NOMO-1 (cell line): ENCODE measurements around the gene TP53RK.
A peak's percentile ranks its signal among the peaks of the same experiment; 100 is the strongest.

Experiments
- DNase-seq, 2 experiments: peaks; one replicate each; lab custom pipeline; 2025; ENCODE audit not compliant: unreplicated experiment in 2 of 2; lab: John Stamatoyannopoulos, UW

The TP53RK gene

DNA sequence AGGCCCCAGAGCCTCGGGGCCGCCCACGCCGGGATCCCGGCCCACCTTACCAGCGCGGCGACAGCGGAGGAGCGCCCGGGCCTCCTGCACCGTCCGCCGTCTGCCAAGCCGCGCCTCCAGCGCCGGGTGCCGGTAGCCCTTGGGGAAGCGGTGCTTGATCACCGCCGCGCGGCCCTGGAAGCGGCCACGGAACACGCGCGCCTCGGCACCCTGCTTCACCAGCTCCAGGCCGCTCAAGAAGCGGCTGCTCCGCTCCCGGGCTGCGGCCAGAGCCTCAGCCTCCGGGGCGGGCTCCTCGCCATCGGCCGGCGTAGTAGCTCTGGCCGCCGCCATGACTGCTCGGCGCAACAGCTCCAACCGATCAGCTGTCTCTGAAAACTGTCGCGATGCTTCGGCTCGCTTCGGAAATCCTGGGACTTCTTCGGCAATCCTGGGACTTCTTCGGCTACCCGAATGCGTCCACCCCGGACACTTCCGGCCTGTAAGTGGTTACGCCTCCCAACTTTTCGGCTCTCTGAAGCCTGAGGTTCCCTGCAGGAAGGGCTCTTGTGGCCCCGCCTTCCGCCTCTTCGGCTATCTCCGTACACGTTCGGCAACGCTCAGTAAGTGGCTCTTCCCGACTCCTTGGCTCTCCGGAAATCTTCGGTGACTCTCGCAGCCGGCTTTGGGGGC is at the start of gene TP53RK:
Gene TP53RK, minus strand, starts transcription at position 363 of the 672 bp plus-strand sequence. Its CDS starts 30 bp downstream, at position 333.
- DNase-seq, result peak; percentile 99 to 100

DNA sequence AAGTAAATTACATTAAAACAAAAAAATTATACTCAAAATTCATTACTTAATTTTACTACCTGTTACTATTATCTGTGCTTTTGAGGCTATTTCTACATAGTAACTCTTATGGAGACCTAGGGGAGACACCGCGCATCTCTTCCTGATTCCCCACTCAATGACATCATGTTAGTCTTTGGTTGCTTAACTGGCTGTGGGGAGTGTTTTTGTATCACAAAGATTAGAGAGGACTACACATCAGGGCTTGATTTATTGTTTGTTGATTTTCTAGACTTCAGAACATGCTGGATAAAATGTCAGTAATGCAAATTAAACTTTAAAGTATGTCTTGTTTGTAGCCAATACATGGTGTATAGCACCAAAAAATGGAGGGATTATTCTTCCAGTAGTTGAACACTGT is 46.2 kb upstream of the TP53RK start:
- DNase-seq, result no peak

DNA sequence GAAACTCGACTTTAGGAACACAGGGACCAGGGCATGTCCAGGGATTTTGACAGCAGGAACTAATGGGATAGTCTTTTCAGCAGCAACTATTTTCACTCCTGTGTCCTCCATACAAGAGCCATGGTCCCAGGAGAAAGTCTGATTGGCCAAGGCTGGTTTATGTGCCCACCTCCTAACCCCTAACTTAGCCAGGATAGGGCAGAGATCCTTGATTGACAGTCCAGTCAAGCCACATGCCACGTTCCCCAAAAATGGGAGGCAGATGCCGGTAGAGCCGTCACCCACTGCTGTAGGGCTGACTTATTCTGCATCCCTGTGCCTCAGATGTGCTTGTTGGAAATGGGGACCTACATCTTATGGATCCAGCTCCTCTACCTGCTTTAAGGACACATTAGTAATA is 42.5 kb upstream of the TP53RK start:
- no peak for DNase-seq

DNA sequence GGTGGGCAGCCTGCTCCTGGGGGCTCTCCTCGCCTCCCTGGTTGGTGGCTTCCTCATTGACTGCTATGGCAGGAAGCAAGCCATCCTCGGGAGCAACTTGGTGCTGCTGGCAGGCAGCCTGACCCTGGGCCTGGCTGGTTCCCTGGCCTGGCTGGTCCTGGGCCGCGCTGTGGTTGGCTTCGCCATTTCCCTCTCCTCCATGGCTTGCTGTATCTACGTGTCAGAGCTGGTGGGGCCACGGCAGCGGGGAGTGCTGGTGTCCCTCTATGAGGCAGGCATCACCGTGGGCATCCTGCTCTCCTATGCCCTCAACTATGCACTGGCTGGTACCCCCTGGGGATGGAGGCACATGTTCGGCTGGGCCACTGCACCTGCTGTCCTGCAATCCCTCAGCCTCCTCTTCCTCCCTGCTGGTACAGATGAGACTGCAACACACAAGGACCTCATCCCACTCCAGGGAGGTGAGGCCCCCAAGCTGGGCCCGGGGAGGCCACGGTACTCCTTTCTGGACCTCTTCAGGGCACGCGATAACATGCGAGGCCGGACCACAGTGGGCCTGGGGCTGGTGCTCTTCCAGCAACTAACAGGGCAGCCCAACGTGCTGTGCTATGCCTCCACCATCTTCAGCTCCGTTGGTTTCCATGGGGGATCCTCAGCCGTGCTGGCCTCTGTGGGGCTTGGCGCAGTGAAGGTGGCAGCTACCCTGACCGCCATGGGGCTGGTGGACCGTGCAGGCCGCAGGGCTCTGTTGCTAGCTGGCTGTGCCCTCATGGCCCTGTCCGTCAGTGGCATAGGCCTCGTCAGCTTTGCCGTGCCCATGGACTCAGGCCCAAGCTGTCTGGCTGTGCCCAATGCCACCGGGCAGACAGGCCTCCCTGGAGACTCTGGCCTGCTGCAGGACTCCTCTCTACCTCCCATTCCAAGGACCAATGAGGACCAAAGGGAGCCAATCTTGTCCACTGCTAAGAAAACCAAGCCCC is 36.2 kb upstream of the TP53RK start:
- no peak for DNase-seq

DNA sequence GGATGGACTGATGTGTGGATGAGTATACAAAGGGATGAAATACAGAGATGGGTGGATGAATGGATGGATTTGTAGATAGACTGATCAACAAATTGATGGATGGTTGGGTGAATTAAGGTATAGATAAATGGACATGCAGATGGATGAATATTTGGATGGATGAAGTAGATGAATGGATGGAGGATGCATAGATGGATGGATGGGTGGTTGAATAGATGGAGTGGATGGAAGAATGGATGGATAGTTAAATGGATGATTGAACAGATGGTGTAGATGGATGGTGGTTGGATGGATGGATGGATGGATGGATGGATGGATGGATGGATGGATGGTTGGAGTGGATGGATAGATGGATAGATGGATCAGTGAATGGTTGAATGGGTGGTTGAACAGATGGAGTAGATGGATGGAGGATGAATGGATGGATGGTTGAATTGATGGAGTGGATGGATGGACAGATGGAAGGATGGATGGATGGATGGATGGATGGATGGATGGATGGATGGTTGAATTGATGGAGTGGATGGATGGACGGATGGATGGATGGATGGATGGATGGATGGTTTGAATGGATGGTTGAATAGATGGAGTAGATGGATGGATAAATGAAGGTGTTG is 35.2 kb upstream of the TP53RK start:
- no peak for DNase-seq

DNA sequence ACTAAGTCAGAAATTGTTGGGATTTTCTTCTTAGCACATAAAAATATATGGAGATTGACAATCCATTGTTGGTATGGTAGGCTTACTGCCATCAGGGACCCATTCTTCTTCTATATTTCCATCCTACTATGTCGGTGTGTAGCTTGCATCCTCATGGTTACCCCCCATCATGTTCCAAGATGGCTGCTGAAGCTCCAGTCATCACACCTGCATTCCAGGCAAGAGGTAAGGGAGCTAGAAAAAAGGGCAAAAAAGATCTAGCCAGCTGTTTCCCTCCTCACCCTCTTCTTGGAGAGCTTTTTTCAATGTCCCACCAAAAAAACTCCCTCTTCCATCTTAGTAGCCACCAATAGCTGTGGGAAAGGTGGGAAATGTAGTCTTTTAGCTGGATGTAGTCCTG is 33.8 kb upstream of the TP53RK start:
- DNase-seq, result no peak

DNA sequence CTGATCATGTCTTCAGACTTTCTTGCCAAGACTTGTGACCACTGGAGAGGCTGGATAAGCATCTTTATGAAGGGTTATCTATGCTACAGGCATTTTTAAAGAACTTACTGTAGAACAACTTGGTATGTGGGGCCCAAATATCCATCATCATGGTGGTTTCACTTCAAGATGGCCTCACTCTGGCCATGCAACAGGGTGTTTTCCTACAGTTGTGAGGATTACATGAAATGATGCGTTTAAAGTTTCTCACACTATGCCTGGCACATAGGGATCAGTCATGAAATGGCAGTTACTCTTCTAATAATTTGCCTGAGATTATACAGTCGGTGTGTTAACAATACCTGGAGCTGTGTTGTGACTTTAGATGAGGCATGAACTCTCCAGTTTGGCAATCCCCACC is 33.2 kb upstream of the TP53RK start:
- DNase-seq, result no peak

DNA sequence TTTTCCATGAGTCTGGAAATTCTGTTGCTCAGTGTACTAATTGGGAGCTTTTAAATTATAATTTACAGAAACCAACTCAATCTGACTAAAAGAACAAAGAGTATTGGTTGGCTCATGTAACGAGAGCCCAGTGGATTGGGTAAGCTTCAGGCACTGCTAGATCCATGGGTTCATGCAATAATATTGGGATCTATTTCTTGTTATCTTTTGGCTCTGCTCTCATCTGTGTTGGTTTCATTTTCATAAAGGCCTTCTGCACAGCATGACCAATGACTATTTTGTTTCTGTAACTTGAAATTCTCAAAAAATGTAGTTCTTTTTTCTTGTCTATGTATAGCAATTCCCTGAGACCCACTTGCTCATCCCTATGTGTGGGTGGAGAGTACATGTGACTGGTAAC is 32.2 kb upstream of the TP53RK start:
- DNase-seq, result no peak

DNA sequence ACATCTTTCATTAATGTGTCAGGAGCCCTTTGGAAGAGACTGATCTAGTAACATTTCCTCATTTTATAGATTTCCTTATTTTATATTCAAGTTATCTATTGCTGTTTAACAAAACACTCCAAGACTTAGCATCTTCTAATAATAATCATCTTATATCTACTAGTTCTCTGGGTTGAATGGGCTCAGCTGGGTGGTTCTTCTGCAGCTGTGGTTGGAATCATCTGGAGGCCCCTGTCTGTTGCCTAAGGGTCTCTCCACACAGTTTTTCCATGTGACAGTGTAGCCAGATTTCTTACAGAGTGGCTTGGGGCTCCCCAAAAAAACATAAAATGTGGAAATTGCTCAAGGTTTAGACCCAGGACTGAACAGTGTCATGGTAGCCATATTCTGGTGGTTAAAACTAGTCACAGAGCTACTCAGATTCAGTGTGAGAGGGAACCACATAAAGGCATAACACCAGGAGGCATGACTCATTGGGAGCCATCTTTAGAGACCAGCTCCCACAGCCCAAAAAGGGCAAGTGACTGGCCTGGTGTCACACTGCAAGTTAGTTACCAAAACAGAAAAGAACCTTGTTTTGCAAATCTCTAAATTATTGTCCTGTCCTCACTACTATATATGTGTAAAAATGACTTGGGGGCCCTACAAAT is 31.7 kb upstream of the TP53RK start:
- peak in 1 of 2 experiments; percentile 12 for DNase-seq

DNA sequence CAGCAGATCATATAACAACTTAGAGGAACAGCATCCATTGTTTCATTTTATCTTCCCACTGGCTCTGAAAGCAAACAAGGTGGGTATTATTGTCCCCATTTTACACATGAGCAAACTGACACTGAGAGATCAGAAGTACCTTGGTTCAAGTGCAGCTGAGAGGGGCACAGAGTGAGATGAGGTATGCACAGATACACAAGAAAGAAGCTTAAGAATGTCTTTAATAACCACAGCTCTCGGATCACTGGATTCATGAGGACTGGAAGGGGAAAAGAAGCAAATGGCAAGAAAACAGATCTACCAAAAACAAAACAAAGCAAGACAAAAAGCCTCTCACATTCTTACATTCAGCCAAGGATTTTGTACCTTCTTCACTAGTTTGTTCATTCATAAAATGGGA is 30.8 kb upstream of the TP53RK start:
- DNase-seq, result no peak

DNA sequence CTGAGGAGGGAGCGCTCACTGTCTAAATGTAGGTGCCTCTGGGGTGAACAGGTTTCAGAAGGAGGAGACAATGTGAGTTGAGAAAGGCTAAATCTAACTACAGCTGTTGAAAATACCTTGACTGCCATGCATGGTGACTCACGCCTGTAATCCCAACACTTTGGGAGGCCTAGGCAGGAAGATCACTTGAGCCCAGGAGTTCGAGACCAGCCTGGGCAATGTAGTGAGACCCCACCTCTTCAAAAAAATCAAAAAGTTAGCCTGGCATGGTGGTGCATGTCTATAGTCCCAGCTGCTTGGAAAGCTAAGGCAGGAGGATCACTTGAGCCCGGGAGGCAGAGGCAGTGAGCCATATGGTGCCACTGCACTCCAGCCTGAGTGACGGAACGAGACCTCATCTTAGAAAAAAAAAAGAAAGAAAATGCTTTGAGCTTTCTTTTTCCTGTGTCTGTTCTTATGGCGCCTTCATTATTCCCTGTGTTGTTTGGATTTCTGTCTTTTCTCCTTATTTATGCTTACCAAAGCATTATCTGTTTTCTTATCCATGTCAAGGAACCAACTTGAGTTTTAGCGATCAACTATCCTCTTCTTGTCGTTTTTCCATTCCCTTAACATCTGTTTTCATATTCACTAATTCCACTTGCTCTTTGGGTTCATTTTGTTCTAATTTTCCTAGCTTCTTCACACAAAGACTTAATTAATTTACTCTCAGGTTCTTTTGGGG is 28.7 kb upstream of the TP53RK start:
- no peak for DNase-seq

DNA sequence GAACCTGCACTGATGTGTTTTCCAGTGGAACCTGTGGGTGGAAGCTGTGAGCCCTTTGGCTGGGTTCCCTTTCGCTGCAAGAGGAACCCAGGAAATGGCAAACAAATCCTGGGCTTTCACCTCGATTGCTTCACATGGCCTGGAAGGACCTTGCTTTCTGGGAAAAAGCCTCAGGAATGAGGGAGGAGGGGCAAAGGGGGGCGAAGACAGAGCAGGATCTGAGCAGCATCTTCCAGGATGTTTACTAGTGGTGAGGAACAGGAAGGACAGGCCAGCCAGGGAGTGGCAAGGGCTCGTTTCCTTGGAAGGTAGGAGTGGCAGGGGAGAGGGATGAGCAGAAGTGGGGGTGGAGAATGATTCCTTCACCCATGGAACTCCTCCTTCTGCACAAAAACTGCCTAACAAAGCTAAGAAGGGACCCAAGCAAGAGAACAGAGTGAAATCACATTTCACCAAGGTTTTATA is 26.1 kb upstream of the TP53RK start:
- DNase-seq, result no peak

DNA sequence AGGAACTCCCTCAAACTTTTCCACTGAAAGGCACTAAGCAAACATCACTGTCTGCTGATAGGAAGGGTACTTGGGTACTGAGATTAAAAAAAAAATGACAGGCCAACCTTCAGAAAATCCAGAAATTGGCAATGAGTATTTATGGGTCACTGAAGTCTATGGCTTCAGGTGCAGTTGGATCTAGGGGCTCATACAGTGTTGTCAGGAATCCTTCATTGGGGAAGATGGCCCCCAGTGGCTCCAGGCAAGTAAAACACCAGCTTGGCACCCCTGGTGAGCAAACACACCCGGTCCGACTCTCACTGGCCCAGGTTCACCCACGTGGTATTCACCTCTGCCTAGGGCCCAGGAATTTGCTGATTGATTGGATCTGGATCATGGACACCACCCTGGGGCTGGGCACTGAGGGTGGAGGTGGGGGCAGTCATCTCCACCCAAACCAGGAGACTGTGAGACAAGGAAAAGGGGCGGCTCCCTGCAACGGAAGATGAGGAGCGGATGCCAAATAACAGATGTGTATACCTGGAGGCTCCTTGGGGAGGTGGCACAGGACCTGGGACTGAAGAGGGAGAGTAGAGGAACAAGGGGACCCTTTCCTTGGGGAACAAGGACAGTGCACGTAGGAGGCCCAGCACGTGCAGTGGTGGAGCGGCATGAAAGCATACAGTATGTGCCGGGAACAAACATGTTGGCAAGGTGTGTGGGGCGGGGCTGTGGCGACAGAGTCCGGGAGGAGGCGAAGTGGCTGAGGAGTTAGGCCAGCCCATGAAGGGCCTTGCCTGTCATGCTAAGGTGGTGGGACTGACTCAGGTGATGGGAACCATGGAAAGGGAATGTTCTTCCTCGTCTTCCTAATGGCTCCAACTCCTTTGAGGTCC is 25.0 kb upstream of the TP53RK start:
- no peak for DNase-seq

DNA sequence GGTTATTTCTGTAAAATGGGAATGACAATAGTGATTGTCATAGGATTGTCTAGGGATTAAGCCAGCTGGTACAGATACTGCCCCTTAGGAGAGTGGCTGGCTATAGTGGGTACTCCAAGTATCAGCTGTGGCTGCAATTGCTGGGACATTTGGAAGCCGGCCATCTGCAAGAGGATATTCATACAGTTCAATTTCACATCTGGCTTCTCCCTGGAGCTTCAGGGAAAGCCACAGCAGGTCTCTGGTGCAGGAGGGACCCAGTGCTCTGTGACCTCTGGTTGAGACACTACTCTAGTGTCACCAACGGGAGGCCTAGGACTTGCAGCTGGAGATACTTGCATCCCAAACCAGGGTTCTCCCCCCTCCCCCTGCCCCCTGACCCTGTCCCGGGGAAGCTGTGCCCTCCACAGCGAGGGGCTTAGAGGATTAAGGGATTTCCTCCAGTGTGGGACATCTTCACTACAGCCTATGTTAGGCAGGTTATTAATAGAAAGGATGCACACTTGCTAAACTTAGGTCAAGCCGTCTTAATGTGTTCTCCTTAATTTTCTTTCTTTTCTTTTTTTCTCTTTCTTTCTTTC is 22.9 kb upstream of the TP53RK start:
- DNase-seq, result no peak

DNA sequence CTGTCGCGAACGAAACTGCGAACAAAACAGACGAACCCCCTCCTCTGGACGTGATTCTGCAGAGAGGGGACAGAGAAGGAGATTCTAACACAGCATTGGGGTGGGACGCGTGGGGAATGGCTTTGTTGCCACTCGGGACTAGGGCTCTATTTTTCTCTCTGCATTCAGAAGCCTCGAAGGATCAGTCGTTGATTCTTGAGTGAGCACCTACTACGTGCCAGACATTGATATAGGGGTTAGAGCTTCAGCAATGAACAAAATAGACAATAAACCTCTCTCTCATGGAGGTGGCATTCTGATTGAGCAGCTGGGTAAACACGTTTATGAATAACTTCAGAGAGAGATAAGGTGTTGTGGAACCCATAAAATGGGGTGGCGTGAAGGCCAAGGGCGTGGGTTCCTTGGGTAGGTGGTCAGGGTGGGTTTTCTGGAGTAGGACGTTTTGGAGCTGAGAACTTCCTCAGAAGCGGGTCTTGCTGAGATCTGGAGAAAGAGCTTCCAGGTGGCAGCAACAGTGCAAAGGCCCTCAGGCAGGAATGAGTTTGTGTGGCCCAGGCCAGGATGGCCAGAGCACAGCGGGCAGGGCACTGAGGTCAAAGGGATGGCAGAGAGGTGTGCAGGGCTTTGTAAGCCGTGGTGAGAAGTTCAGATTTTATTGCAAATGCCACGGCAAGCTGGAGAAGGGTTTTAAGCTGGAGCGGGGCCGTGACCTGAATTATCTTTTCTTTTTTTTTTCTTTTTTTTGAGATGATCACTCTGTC is 21.1 kb upstream of the TP53RK start:
- DNase-seq, result no peak

DNA sequence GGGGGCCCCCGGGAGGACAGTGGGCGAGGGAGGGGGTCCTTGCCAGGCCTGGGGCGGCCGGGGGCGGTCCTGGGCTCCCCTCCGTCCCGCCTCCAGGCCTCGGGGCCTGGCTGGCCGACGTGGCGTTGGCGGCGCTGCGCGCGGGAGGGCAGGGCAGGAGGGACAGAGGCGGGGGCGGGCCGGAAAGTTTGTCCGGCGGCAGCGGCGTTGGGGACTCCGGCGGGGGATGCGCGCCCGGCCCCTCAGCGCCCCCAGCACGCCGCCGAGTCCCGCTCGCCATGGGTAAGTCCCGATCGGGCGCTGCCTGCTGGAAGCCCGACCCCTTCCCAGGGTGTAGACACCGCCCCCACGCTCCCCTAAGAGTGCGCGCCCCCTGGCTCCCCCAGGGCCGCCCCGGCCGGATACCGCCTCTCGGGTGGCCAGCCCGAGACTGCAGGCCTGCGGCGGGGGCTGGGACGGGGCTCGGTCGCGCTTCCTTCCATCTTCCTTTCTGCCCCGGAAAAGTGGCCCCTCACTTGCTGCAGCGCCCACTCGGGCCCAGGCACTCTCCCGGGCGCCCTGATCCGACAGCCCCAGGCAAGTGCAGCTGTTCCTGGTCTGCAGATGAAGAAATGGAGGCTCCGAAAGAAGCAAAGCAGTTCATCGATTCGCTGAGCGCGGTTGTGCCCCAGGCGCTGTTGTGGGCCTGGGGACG is 20.4 kb upstream of the TP53RK start, which contains the start of gene SLC2A10:
Gene SLC2A10, plus strand, starts transcription at position 191 of the 694 bp plus-strand sequence. Its CDS starts 88 bp downstream, at position 279.
- peak; percentile 35 to 39 for DNase-seq

DNA sequence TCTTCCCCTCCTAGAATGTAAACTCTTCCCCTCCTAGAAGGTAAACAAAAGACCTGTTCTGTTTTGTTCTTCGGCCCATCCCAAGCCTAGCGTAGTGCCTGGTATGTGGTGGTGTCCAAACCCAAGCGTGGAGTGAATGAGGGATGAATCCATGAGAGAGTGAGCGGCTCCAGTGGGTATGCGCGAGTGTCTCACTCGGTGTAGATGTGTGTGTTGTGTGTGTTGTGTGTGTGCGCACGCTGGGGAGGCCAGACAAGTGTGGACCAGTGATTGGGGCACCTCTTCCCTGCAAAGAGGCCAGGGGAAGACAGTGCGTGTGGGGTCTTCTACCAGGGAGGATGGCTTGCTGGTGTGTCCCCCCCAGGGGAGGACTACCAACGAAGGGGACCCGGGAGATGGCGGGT is 19.8 kb upstream of the TP53RK start:
- DNase-seq, result no peak
